DOHH2 (cell line): ENCODE measurements around the gene SHISAL1.

Experiments
- CTCF ChIP-seq: fragments of 200-600 bp; sonication (generic); IDR thresholded peaks from one replicate; pipeline ENCODE4 v1.5.1; 2014; ENCODE audit warnings: antibody characterized with exemption, mild to moderate bottlenecking, low read depth, low read length; ENCODE audit not compliant: poor library complexity, severe bottlenecking
- EZH2phosphoT487 ChIP-seq: fragments of 200-600 bp; sonication (generic); IDR thresholded peaks from 2 replicates; pipeline ENCODE4 v1.6.1; 2017; ENCODE audit warnings: borderline replicate concordance, mild to moderate bottlenecking, antibody characterized with exemption, low read length, moderate library complexity, mixed read lengths

GRCh38 chr22:44199866-44200265, 112.9 kb downstream of the SHISAL1 start:
- TF ChIP-seq CTCF (no peak), EZH2phosphoT487 (no peak)
